WERI-Rb-1 (cell line): ENCODE data around the gene SYNE2.
"Not testable (repeated sequence)": the region's sequence is repeated elsewhere in the genome, so short reads cannot be mapped to it uniquely, and the experiment has no call there.

Experiments used
- DNase-seq: peaks from one replicate; pipeline ENCODE4 v3.0.0-alpha.2; 2020
- H3K27ac ChIP-seq: fragments of 250-450 bp; sonication (Bioruptor Pico); 2 replicates; pipeline ENCODE4 v1.5.1; 2020; ENCODE audit warnings: mild to moderate bottlenecking, moderate library complexity
- H3K27me3 ChIP-seq: fragments of 250-450 bp; sonication (Bioruptor Pico); 2 replicates; pipeline ENCODE4 v1.5.1; 2021; ENCODE audit warnings: mild to moderate bottlenecking, low read depth, moderate library complexity; ENCODE audit not compliant: insufficient read depth, severe bottlenecking
- H3K36me3 ChIP-seq: fragments of 250-450 bp; sonication (Bioruptor Pico); 2 replicates; pipeline ENCODE4 v1.5.1; 2020; ENCODE audit warnings: mild to moderate bottlenecking, moderate library complexity
- H3K4me3 ChIP-seq: 2 replicates; pipeline ENCODE4 v1.5.1; 2011; ENCODE audit warnings: low read depth, mild to moderate bottlenecking, control low read depth, low read length
- H3K9me3 ChIP-seq: fragments of 250-450 bp; sonication (Bioruptor Pico); 2 replicates; pipeline ENCODE4 v1.5.1; 2021; ENCODE audit warnings: mild to moderate bottlenecking, moderate library complexity; ENCODE audit not compliant: severe bottlenecking
- CTCF ChIP-seq: IDR thresholded peaks from 2 replicates; pipeline ENCODE4 v1.5.1; 2011; ENCODE audit warnings: low read depth, mild to moderate bottlenecking, control low read depth, inconsistent platforms, low read length

Gene SYNE2

GRCh38 chr14:64174922-64175782 is 322.3 kb downstream of the SYNE2 start:
- no peaks in the 10 kb centered on the region for H3K9me3 ChIP-seq
- DNase-seq: no peak
- H3K27me3 ChIP-seq: no peaks in the 10 kb centered on the region
- no peak overlapping the region for H3K27ac ChIP-seq
- no peak for TF ChIP-seq CTCF
- H3K4me3 ChIP-seq: no peak overlapping the region
- H3K36me3 ChIP-seq: peaks cover 73% of the 10 kb centered on the region

- H3K36me3 ChIP-seq: peaks cover 65% of the 10 kb centered on the region
- no peak overlapping the region for H3K4me3 ChIP-seq
- TF ChIP-seq CTCF: no peak
- H3K9me3 ChIP-seq: no peaks in the 10 kb centered on the region
- no peak for DNase-seq
- no peaks in the 10 kb centered on the region for H3K27me3 ChIP-seq
- H3K27ac ChIP-seq: no peak overlapping the region
Measured at GRCh38 chr14:64176330-64176729, 323.5 kb downstream of the SYNE2 start.

- Histone ChIP-seq H3K9me3 (no peaks in the 10 kb centered on the region), H3K27me3 (no peaks in the 10 kb centered on the region), H3K4me3 (no peak overlapping the region), H3K36me3 (peaks cover 58% of the 10 kb centered on the region), H3K27ac (no peak overlapping the region)
- TF ChIP-seq CTCF: no peak
- no peak for DNase-seq
Measured at GRCh38 chr14:64178814-64179213, 326.0 kb downstream of the SYNE2 start.

GRCh38 chr14:64182908-64183307 is 330.1 kb downstream of the SYNE2 start:
- H3K27me3 ChIP-seq, H3K4me3 ChIP-seq, DNase-seq, H3K27ac ChIP-seq, H3K9me3 ChIP-seq: not testable (repeated sequence)
- peaks cover 37% of the 10 kb centered on the region for H3K36me3 ChIP-seq

- Histone ChIP-seq H3K36me3 (peaks cover 35% of the 10 kb centered on the region), H3K27me3 (no peaks in the 10 kb centered on the region), H3K9me3 (peaks cover 4% of the 10 kb centered on the region), H3K27ac (no peak overlapping the region), H3K4me3 (no peak overlapping the region)
- DNase-seq: no peak
- TF ChIP-seq CTCF: no peak
Measured at GRCh38 chr14:64184103-64184729, 331.4 kb downstream of the SYNE2 start.

- TF ChIP-seq CTCF: no peak
- Histone ChIP-seq H3K27ac (no peak overlapping the region), H3K4me3 (no peak overlapping the region), H3K36me3 (peaks cover 35% of the 10 kb centered on the region), H3K9me3 (peaks cover 4% of the 10 kb centered on the region), H3K27me3 (no peaks in the 10 kb centered on the region)
- DNase-seq: no peak
Measured at GRCh38 chr14:64185184-64185583, 332.4 kb downstream of the SYNE2 start.
